Vagina (tissue), 2 donors: ENCODE data around the gene EMP1. TPM values are rescaled to one million over a fixed set of nuclear protein-coding genes. Genes with fewer than 3 reads are reported as not detected.

Source experiments
- DNase-seq, 2 donors: peaks; one replicate each; pipeline ENCODE4 v3.0.0-alpha.2; 2017; ENCODE audit errors: extremely low spot score in 2 of 2
- H3K27ac ChIP-seq: fragments of 200-600 bp; sonication (generic); one replicate; pipeline ENCODE4 v1.5.1; 2019
- H3K27me3 ChIP-seq: fragments of 200-600 bp; sonication (generic); one replicate; pipeline ENCODE4 v1.5.1; 2019
- H3K36me3 ChIP-seq, 2 donors: fragments of 200-600 bp; sonication (generic); one replicate each; pipeline ENCODE4 v1.5.1; 2017 to 2019
- H3K4me1 ChIP-seq: fragments of 200-600 bp; sonication (generic); one replicate; pipeline ENCODE4 v1.5.1; 2019
- H3K4me3 ChIP-seq, 2 donors: fragments of 200-600 bp; sonication (generic); 1 replicate in 1 of 2; 2 replicates in 1 of 2; pipeline ENCODE4 v1.5.1; 2016 to 2019
- H3K9me3 ChIP-seq: fragments of 200-600 bp; sonication (generic); one replicate; pipeline ENCODE4 v1.5.1; 2019
- POLR2A ChIP-seq, 2 donors: fragments of 450-650 bp; IDR thresholded peaks; one replicate each; pipeline ENCODE4 v1.6.1; 2017; ENCODE audit warnings: antibody characterized with exemption in 2 of 2, mild to moderate bottlenecking in 2 of 2, moderate library complexity in 2 of 2
- POLR2AphosphoS5 ChIP-seq, 2 donors: sonication (generic); formaldehyde crosslinking; IDR thresholded peaks; one replicate each; pipeline ENCODE4 v1.9.0; 2017; ENCODE audit warnings: antibody characterized with exemption in 2 of 2, mild to moderate bottlenecking in 2 of 2, low read depth in 1 of 2; ENCODE audit not compliant: insufficient read depth in 1 of 2
- intact Hi-C: fragments of 100-400 bp; cut with DNase I; formaldehyde crosslinking; loops from one replicate; pipeline ENCODE4 v1.15.1; 2023
- total RNA-seq: library from RNA; depleted of rRNA; stranded (reverse); fragments of >200 nt; gene quantifications from one replicate; pipeline ENCODE4 v1.2.3, GENCODE V29; 2016
- TF ChIP-seq, protein P1 (sequence below), 3 experiments: fragments of 450-650 bp in 2 of 3; fragments of 200-600 bp in 1 of 3; sonication (generic) in 1 of 3; IDR thresholded peaks; one replicate each; pipeline ENCODE4 v1.5.1; 2017 to 2019; ENCODE audit warnings: antibody characterized with exemption in 3 of 3, mild to moderate bottlenecking in 2 of 3, moderate library complexity in 2 of 3

Gene EMP1
- total RNA-seq, 1 donor from 2014 or later: 675 TPM

DNA sequence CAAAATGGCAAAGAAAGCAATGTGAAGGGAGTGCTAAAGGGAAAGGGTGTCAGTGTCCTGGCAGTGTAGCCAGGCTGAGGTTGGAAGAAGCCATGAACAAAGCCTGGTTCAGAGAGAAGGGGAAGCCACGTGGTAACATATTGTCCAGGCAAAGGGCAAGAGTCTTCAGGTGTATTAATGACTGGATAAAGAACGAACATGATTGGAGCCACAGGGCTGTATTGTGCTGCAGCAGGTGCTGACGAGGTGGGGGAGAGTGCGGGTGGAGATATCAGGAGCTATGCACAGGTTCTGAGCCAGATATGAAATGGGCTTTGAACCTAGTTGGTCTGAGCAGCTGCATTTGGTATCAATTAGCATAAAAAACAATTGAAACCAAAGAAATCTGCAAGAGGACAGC lies 18.6 kb upstream of the EMP1 start:
- peaks cover 55% of the 10 kb centered on the region for H3K4me1 ChIP-seq
- TF ChIP-seq POLR2AphosphoS5 (IDR thresholded peaks at IDR 0.05; ENCODE audit: insufficient read depth in 1 of 2, low read depth in 1 of 2): no peak
- TF ChIP-seq POLR2A (IDR thresholded peaks at IDR 0.05): no peak
- TF ChIP-seq, protein P1, sequence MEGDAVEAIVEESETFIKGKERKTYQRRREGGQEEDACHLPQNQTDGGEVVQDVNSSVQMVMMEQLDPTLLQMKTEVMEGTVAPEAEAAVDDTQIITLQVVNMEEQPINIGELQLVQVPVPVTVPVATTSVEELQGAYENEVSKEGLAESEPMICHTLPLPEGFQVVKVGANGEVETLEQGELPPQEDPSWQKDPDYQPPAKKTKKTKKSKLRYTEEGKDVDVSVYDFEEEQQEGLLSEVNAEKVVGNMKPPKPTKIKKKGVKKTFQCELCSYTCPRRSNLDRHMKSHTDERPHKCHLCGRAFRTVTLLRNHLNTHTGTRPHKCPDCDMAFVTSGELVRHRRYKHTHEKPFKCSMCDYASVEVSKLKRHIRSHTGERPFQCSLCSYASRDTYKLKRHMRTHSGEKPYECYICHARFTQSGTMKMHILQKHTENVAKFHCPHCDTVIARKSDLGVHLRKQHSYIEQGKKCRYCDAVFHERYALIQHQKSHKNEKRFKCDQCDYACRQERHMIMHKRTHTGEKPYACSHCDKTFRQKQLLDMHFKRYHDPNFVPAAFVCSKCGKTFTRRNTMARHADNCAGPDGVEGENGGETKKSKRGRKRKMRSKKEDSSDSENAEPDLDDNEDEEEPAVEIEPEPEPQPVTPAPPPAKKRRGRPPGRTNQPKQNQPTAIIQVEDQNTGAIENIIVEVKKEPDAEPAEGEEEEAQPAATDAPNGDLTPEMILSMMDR (IDR thresholded peaks at IDR 0.05): no peak
- DNase-seq: peak in 1 of 2 donors; percentile 56
- no peak overlapping the region for H3K4me3 ChIP-seq
- H3K36me3 ChIP-seq: no peaks in the 10 kb centered on the region
- intact Hi-C loops: no loop called here
- no peaks in the 10 kb centered on the region for H3K27me3 ChIP-seq
- no peak overlapping the region for H3K27ac ChIP-seq
- no peaks in the 10 kb centered on the region for H3K9me3 ChIP-seq

DNA sequence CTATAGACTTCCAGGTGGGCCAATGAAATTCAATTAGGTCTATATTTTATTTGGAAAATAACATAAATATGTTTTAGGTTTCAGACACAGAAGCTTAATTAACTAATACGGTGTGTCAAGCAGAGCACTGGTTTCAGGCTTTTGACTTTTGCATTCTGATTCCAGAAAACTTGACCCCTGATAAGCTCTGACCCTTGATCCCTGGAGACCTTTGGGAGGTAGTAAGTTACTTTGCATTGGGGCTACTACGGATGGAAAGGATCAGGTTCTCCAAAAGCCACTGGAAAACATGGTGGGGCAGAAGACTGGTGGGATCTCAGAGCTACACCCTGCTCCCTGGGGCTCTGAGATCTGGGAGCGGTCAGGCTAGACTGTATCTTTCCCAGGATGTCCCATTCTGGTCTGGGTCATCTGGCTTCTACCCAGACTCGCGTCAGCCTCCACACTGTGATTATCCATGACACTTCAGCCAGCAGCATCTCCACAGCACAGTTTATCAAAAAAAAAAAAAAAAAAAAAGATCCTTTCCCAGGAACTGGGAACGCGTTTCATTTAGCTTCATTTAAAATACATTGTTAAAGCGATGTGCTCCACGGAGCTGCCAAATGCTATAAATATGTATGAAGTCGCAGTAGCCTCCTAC lies 17.8 kb upstream of the EMP1 start:
- DNase-seq: peak in 1 of 2 donors; percentile 79
- TF ChIP-seq, protein P1 (IDR thresholded peaks at IDR 0.05): no peak
- peak in 1 of 2 donors; percentile 56 for TF ChIP-seq POLR2AphosphoS5 (IDR thresholded peaks at IDR 0.05; ENCODE audit: insufficient read depth in 1 of 2, low read depth in 1 of 2)

DNA sequence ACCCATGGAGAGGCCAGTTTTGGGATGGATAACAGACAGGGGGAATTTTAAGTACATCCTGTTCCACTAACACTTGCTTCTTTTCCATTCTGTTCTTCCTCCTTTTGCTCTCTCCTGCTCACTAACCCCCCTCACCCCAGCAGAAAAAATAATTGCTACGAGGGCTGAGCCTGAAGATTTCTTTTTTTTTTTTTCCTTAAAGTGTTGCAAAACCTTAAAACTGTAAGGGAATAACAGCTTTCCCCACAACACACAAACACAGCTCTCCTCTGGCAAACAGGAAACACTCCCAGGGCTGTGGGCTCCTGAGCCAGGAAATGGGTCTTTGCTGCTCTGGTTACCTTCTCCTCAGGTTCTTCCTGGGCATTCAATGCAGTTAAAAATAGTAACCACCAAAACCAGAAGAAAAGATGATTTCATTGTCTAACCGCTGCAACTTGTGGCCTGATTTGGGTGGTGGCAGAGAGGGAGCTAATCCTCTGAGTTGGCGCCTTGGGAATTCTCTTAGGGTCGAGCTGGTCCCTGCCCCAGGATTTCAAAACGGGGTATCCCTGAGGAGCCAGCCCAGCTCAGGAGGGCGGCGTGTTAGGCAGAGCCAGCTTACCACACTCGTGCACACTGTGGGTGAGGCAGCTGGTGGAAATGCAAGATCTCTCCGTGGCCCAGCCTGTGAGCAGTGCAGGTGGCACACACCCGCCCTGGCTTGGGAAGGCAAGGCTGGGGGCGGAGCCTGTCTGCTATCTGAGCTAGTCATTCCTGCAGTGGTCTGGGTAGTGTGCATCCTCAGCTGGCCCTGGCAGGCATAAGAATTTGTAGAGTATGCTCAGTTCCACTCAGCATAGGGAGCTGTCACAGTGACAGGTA lies 17.1 kb upstream of the EMP1 start:
- Histone ChIP-seq H3K27me3 (no peaks in the 10 kb centered on the region), H3K27ac (peak overlapping the region; percentile 84), H3K36me3 (no peaks in the 10 kb centered on the region), H3K4me1 (peaks cover 41% of the 10 kb centered on the region), H3K9me3 (no peaks in the 10 kb centered on the region), H3K4me3 (peak overlapping the region in 1 of 2 donors; percentile 27)
- peak; percentile 74 to 87 for DNase-seq
- TF ChIP-seq POLR2A (IDR thresholded peaks at IDR 0.05) (no peak), POLR2AphosphoS5 (IDR thresholded peaks at IDR 0.05; ENCODE audit: insufficient read depth in 1 of 2, low read depth in 1 of 2) (peak; percentile 5 to 41)
- TF ChIP-seq, protein P1 (IDR thresholded peaks at IDR 0.05): no peak
- intact Hi-C loops: no loop called here

More for the DNA sequence above, 17.8 kb upstream of the EMP1 start:
- Histone ChIP-seq H3K4me3 (no peak overlapping the region), H3K4me1 (peaks cover 48% of the 10 kb centered on the region), H3K27me3 (no peaks in the 10 kb centered on the region), H3K9me3 (no peaks in the 10 kb centered on the region), H3K36me3 (no peaks in the 10 kb centered on the region), H3K27ac (peak overlapping the region; percentile 84)
- intact Hi-C loops: no loop called here

DNA sequence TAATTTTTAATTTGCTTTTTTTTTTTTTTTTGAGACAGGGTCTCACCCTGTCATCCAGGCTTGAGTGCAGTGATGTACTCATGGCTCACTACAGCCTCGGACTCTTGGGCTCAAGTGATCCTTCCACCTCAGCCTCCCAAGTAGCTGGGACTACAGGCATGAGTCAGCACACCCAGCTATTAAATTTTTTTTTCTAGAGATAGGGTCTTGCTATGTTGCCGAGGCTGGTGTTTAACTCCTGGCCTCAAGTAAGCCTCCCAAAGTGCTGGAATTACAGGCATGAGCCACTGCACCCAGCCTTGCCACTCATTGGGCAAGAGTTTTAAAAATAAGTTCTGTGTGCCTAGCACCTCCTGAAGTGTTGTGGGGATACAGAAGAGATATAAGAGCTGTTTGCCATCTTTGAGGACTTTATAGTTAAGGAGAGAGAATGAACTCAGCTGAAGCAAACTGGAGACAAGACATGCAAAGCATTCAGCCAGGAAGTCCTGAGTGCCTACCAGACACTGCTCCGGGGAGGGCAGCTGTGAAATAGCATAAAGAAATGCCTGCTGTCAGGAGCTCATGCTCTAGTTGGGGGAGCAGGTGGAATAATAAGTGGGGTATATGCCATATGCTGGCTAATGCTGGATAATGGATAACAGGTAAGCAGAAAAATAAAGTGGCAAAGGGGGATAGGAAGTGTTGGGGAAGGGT lies 15.0 kb upstream of the EMP1 start:
- TF ChIP-seq, protein P1 (IDR thresholded peaks at IDR 0.05): no peak
- TF ChIP-seq POLR2A (IDR thresholded peaks at IDR 0.05) (no peak), POLR2AphosphoS5 (IDR thresholded peaks at IDR 0.05; ENCODE audit: insufficient read depth in 1 of 2, low read depth in 1 of 2) (no peak)

More for the DNA sequence above, 15.0 kb upstream of the EMP1 start:
- H3K27me3 ChIP-seq: no peaks in the 10 kb centered on the region
- peaks cover 20% of the 10 kb centered on the region for H3K4me1 ChIP-seq
- no peak overlapping the region for H3K27ac ChIP-seq
- peak; percentile 12 to 34 for DNase-seq
- intact Hi-C loops: no loop called here
- no peak overlapping the region for H3K4me3 ChIP-seq
- H3K9me3 ChIP-seq: no peaks in the 10 kb centered on the region
- H3K36me3 ChIP-seq: no peaks in the 10 kb centered on the region
